A549 (cell line): ENCODE data around the gene ZBTB42.

Source experiments
- ATOH8 ChIP-seq: fragments of 250-450 bp; sonication (Bioruptor Pico); IDR thresholded peaks from 2 replicates; pipeline ENCODE4 v1.5.0; 2020; ENCODE audit warnings: low read depth, mild to moderate bottlenecking, moderate library complexity
- CEBPB ChIP-seq, 2 experiments: fragments of >200 bp in 1 of 2; sonication (Bioruptor Twin) in 1 of 2; formaldehyde crosslinking in 1 of 2; IDR thresholded peaks; 2 replicates each; pipeline ENCODE4 v1.6.1; 2012 to 2016
- CTCF ChIP-seq: fragments of >200 bp; sonication (Bioruptor Twin); formaldehyde crosslinking; IDR thresholded peaks from 3 replicates; pipeline ENCODE4 v1.5.1; 2016
- E2F6 ChIP-seq: IDR thresholded peaks from 2 replicates; pipeline ENCODE4 v1.6.1; 2012; ENCODE audit warnings: low read depth, borderline replicate concordance
- EP300 ChIP-seq, 2 experiments: fragments of >200 bp; sonication (Bioruptor Twin); formaldehyde crosslinking; IDR thresholded peaks; 2 replicates in 1 of 2; 3 replicates in 1 of 2; pipeline ENCODE4 v1.6.1; 2016 to 2017
- JUN ChIP-seq, 2 experiments: fragments of >200 bp; sonication (Bioruptor Twin); formaldehyde crosslinking; IDR thresholded peaks; 2 replicates in 1 of 2; 3 replicates in 1 of 2; pipeline ENCODE4 v1.6.1; 2016 to 2017
- MAX ChIP-seq: IDR thresholded peaks from 2 replicates; pipeline ENCODE4 v1.6.1; 2012
- PBX3 ChIP-seq: IDR thresholded peaks from 2 replicates; pipeline ENCODE4 v1.6.1; 2012
- POLR2A ChIP-seq: IDR thresholded peaks from 2 replicates; pipeline ENCODE4 v1.6.1; 2012; ENCODE audit warnings: mild to moderate bottlenecking, low read length
- RAD21 ChIP-seq, 2 experiments: fragments of >200 bp in 1 of 2; sonication (Bioruptor Twin) in 1 of 2; formaldehyde crosslinking in 1 of 2; IDR thresholded peaks in 1 of 2; conservative IDR thresholded peaks in 1 of 2; 2 replicates in 1 of 2; 3 replicates in 1 of 2; pipeline ENCODE4 v1.6.1; 2012 to 2018; ENCODE audit warnings: inconsistent platforms in 1 of 2
- REST ChIP-seq: fragments of 200-600 bp; sonication (generic); IDR thresholded peaks from 2 replicates; pipeline ENCODE4 v1.6.1; 2016; ENCODE audit warnings: antibody characterized with exemption, mild to moderate bottlenecking, moderate library complexity
- RFX5 ChIP-seq: fragments of 450-650 bp; IDR thresholded peaks from 2 replicates; pipeline ENCODE4 v1.7.1; 2014; ENCODE audit warnings: antibody characterized with exemption, mild to moderate bottlenecking, moderate library complexity
- SMC3 ChIP-seq: fragments of >200 bp; sonication (Bioruptor Twin); formaldehyde crosslinking; IDR thresholded peaks from 3 replicates; pipeline ENCODE4 v1.6.1; 2018; ENCODE audit warnings: inconsistent platforms

GRCh38 chr14:104801520-104802393 is 856 bp downstream of the ZBTB42 start:
- TF ChIP-seq CTCF, result no peak
- no peak for TF ChIP-seq EP300 (IDR thresholded peaks at IDR 0.05)
- no peak for TF ChIP-seq JUN (IDR thresholded peaks at IDR 0.05)
- TF ChIP-seq RAD21 (conservative IDR thresholded peaks at IDR 0.05 in 1 of 2, IDR thresholded peaks at IDR 0.05 in 1 of 2), result no peak
- TF ChIP-seq PBX3, result no peak
- no peak for TF ChIP-seq CEBPB (IDR thresholded peaks at IDR 0.05)
- no peak for TF ChIP-seq MAX
- TF ChIP-seq SMC3, result no peak
- TF ChIP-seq RFX5, result no peak
- no peak; the same call in 1 of the 2 replicates for TF ChIP-seq E2F6
- no peak for TF ChIP-seq ATOH8 (CRISPR knock-in tag)
- TF ChIP-seq POLR2A, result no peak
- TF ChIP-seq REST, result no peak
